CD4-positive, alpha-beta T cell (primary cell): ENCODE measurements around the gene THEMIS. TPM values are rescaled to one million over a fixed set of nuclear protein-coding genes. Genes with fewer than 3 reads are reported as not detected.
A peak's percentile ranks its signal among the peaks of the same experiment; 100 is the strongest.
"Not testable (repeated sequence)": the region's sequence is repeated elsewhere in the genome, so short reads cannot be mapped to it uniquely, and the experiment has no call there.

Experiments
- ATAC-seq: fragments of 200-7000 bp; cut with Tn5 transposase; one replicate; pipeline ENCODE4 v1.10.0; 2022; ENCODE audit warnings: mild to moderate bottlenecking; ENCODE audit not compliant: poor library complexity
- CTCF ChIA-PET: fragments of 350-600 bp; sonication (Branson Sonifier 250); formaldehyde crosslinking; loops from one replicate; lab custom pipeline; 2021; ENCODE audit warnings: antibody characterized with exemption, inconsistent platforms; lab: Charles Lee
- POLR2A ChIA-PET: fragments of 350-600 bp; sonication (Branson Sonifier 250); formaldehyde crosslinking; loops from one replicate; lab custom pipeline; 2021; ENCODE audit warnings: antibody characterized with exemption, inconsistent platforms; lab: Charles Lee
- DNase-seq, 14 experiments: peaks; one replicate each; pipeline ENCODE4 v3.0.0-alpha.2; 2013 to 2020; ENCODE audit warnings: mixed read lengths in 2 of 14
- H3K27ac ChIP-seq, 2 donors: one replicate each; pipeline versions ENCODE4 v1.5.1 to v1.7.0; 2013; ENCODE audit warnings: low read length in 2 of 2, low read depth in 1 of 2, mild to moderate bottlenecking in 1 of 2
- H3K27me3 ChIP-seq, 2 experiments: 1 replicate in 1 of 2; 2 replicates in 1 of 2; pipeline versions ENCODE4 v1.6.1 to v1.7.0; 2013; ENCODE audit warnings: low read length in 2 of 2, control low read depth in 1 of 2, mild to moderate bottlenecking in 1 of 2, moderate library complexity in 1 of 2; ENCODE audit not compliant: insufficient read depth in 2 of 2, control insufficient read depth in 1 of 2
- H3K36me3 ChIP-seq: one replicate; pipeline ENCODE4 v1.6.1; 2013; ENCODE audit warnings: low read length, control low read depth; ENCODE audit not compliant: insufficient read depth
- H3K4me1 ChIP-seq: one replicate; pipeline ENCODE4 v1.6.1; 2013; ENCODE audit warnings: low read length, control low read depth; ENCODE audit not compliant: insufficient read depth
- H3K4me3 ChIP-seq: one replicate; pipeline ENCODE4 v1.5.1; 2013; ENCODE audit warnings: mild to moderate bottlenecking, low read length, moderate library complexity
- H3K9me3 ChIP-seq, 2 experiments: 1 replicate in 1 of 2; 2 replicates in 1 of 2; pipeline versions ENCODE4 v1.6.1 to v1.7.0; 2013; ENCODE audit warnings: low read length in 2 of 2, mild to moderate bottlenecking in 2 of 2, control low read depth in 1 of 2, moderate library complexity in 1 of 2; ENCODE audit not compliant: control insufficient read depth in 1 of 2, insufficient read depth in 1 of 2
- H3K27ac Mint-ChIP-seq: one replicate; pipeline ENCODE4 v1.8.0; 2020; ENCODE audit warnings: mixed read lengths
- H3K27me3 Mint-ChIP-seq: one replicate; pipeline ENCODE4 v1.8.0; 2021; ENCODE audit warnings: mixed read lengths
- H3K36me3 Mint-ChIP-seq: one replicate; pipeline ENCODE4 v1.8.0; 2021; ENCODE audit warnings: low read depth, mixed read lengths
- H3K4me1 Mint-ChIP-seq: one replicate; pipeline ENCODE4 v1.8.0; 2021; ENCODE audit warnings: low read depth, mixed read lengths
- H3K4me3 Mint-ChIP-seq: one replicate; pipeline ENCODE4 v1.8.0; 2020; ENCODE audit warnings: mild to moderate bottlenecking, mixed read lengths
- H3K9me3 Mint-ChIP-seq: one replicate; pipeline ENCODE4 v1.8.0; 2020; ENCODE audit warnings: mixed read lengths
- intact Hi-C, 2 experiments: fragments of 100-400 bp; cut with DNase I in 1 of 2; cut with micrococcal nuclease in 1 of 2; formaldehyde crosslinking; loops; one replicate each; pipeline versions ENCODE4 v1.15.1 to v1.9.0; 2023 to 2025; cut with DNase I, micrococcal nuclease
- total RNA-seq, 174 experiments: library from RNA in 2 of 174; stranded (reverse) in 2 of 174; gene quantifications; one replicate each; pipeline ENCODE4 v1.2.3 and lab custom pipeline; 2021 to 2026
- TF ChIP-seq, protein P1 (sequence below): fragments of 200-600 bp; IDR thresholded peaks from one replicate; pipeline ENCODE4 v1.8.0; 2022; ENCODE audit warnings: antibody characterized with exemption, mild to moderate bottlenecking

Gene THEMIS
- total RNA-seq, 2 experiments from 2014 or later = 25.0 to 25.3 TPM

GRCh38 chr6:127884134-127884533 is 16.7 kb downstream of the THEMIS start:
- ATAC-seq (no peak), DNase-seq (no peak)
- Mint-ChIP-seq H3K4me3 (peak overlapping the region; percentile 17), H3K27me3 (no peaks in the 10 kb centered on the region), H3K36me3 (peaks cover 60% of the 10 kb centered on the region), H3K27ac (peak overlapping the region; percentile 38), H3K4me1 (peaks cover 84% of the 10 kb centered on the region), H3K9me3 (peaks cover 3% of the 10 kb centered on the region)
- Histone ChIP-seq H3K4me3 (no peak overlapping the region), H3K4me1 (peaks cover 11% of the 10 kb centered on the region), H3K36me3 (peaks cover 13% of the 10 kb centered on the region), H3K9me3 (no peaks in the 10 kb centered on the region), H3K27ac (no peak overlapping the region), H3K27me3 (no peaks in the 10 kb centered on the region)
- TF ChIP-seq, protein P1, sequence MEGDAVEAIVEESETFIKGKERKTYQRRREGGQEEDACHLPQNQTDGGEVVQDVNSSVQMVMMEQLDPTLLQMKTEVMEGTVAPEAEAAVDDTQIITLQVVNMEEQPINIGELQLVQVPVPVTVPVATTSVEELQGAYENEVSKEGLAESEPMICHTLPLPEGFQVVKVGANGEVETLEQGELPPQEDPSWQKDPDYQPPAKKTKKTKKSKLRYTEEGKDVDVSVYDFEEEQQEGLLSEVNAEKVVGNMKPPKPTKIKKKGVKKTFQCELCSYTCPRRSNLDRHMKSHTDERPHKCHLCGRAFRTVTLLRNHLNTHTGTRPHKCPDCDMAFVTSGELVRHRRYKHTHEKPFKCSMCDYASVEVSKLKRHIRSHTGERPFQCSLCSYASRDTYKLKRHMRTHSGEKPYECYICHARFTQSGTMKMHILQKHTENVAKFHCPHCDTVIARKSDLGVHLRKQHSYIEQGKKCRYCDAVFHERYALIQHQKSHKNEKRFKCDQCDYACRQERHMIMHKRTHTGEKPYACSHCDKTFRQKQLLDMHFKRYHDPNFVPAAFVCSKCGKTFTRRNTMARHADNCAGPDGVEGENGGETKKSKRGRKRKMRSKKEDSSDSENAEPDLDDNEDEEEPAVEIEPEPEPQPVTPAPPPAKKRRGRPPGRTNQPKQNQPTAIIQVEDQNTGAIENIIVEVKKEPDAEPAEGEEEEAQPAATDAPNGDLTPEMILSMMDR = no peak
- CTCF ChIA-PET = no interaction called here
- POLR2A ChIA-PET = interaction anchor here (0.6 to 1.0 kb wide), 2 partner anchors 29 to 122 kb away, joined by 3 to 4 read pairs; no protein-coding TSS in a partner anchor
- intact Hi-C loops = loop anchor here in 1 of 2 experiments (5.0 kb wide), 1 partner anchor 33 kb away; no protein-coding TSS in a partner anchor

GRCh38 chr6:127881949-127882348 is 18.9 kb downstream of the THEMIS start:
- H3K4me3 Mint-ChIP-seq, H3K36me3 ChIP-seq, ATAC-seq, H3K9me3 Mint-ChIP-seq, DNase-seq, CTCF ChIA-PET, H3K27me3 ChIP-seq, H3K27me3 Mint-ChIP-seq, H3K27ac ChIP-seq, H3K4me3 ChIP-seq, H3K9me3 ChIP-seq, H3K27ac Mint-ChIP-seq: not testable (repeated sequence)
- POLR2A ChIA-PET = interaction anchor here (1.2 to 1.6 kb wide), 2 partner anchors 19 to 53 kb away, joined by 5 to 8 read pairs; partner anchors contain the start of gene THEMIS
- peaks cover 15% of the 10 kb centered on the region for H3K4me1 ChIP-seq
- intact Hi-C loops = loop anchor here in 1 of 2 experiments (2.0 to 5.0 kb wide), 2 partner anchors 19 to 35 kb away; partner anchors contain the start of gene THEMIS
- Mint-ChIP-seq H3K4me1 (peaks cover 89% of the 10 kb centered on the region), H3K36me3 (peaks cover 52% of the 10 kb centered on the region)

GRCh38 chr6:127880429-127880828 is 20.4 kb downstream of the THEMIS start:
- peak; percentile 54 for ATAC-seq
- H3K9me3 Mint-ChIP-seq = no peaks in the 10 kb centered on the region

More at GRCh38 chr6:127880429-127880828, 20.4 kb downstream of the THEMIS start:
- Mint-ChIP-seq H3K27me3 (no peaks in the 10 kb centered on the region), H3K27ac (peak overlapping the region; percentile 74), H3K36me3 (peaks cover 51% of the 10 kb centered on the region), H3K4me1 (peaks cover 88% of the 10 kb centered on the region), H3K4me3 (peak overlapping the region; percentile 69)
- POLR2A ChIA-PET = interaction anchor here (1.3 kb wide), 1 partner anchor 92 kb away, joined by 4 read pairs; no protein-coding TSS in a partner anchor
- TF ChIP-seq, protein P1 = no peak
- intact Hi-C loops = loop anchor here in 1 of 2 experiments (1.0 to 5.0 kb wide), 3 partner anchors 14 to 37 kb away; partner anchors contain the start of gene THEMIS
- no peak overlapping the region for H3K27ac ChIP-seq
- H3K9me3 ChIP-seq = no peaks in the 10 kb centered on the region
- H3K36me3 ChIP-seq = peaks cover 10% of the 10 kb centered on the region
- H3K4me1 ChIP-seq = peaks cover 11% of the 10 kb centered on the region
- no peak overlapping the region for H3K4me3 ChIP-seq
- H3K27me3 ChIP-seq = no peaks in the 10 kb centered on the region
- DNase-seq = peak in 3 of 14 experiments; percentile 39 to 64 (median 50)
- CTCF ChIA-PET = interaction anchor here (0.6 to 1.2 kb wide), 4 partner anchors 20 to 1924 kb away, joined by 3 to 4 read pairs (median 3); no protein-coding TSS in a partner anchor
